Renal cortex interstitium (tissue), 15 donors: Measurements from ENCODE around the gene AQP1. TPM values are rescaled to one million over a fixed set of nuclear protein-coding genes. Genes with fewer than 3 reads are reported as not detected.

Experiments
- DNase-seq, 11 donors: peaks; one replicate each; pipeline ENCODE4 v3.0.0-alpha.2; 2013; ENCODE audit warnings: low read depth in 9 of 11, low spot score in 4 of 11; ENCODE audit errors: extremely low read depth in 1 of 11
- long read RNA-seq, 16 experiments: transcript quantifications; one replicate each; lab custom pipeline, GENCODE V29; 2026
- polyA plus RNA-seq, 3 donors: library from polyadenylated mRNA; unstranded; fragments of 120-200 nt; gene quantifications; one replicate each; pipeline ENCODE4 v1.2.1, GENCODE V29; 2013; ENCODE audit not compliant: insufficient read length in 3 of 3

AQP1 gene
- 100 to 1,000 TPM; 200 to 225 (median 222) TPM for polyA plus RNA-seq
- long read RNA-seq, donor 1, transcript AQP1-201 (4 exons, 2,913 nt) = major isoform, 35 of 35 reads
- long read RNA-seq, donor 1, partial matches to known transcripts = 0 of 35 reads
- long read RNA-seq, donor 1, other reads (novel, unspliced or antisense) = 0 of 35 reads
- long read RNA-seq, donor 2, transcript AQP1-201 (4 exons, 2,913 nt) = major isoform, 33 of 123 reads
- long read RNA-seq, donor 2, partial matches to known transcripts = 90 of 123 reads
- long read RNA-seq, donor 2, other reads (novel, unspliced or antisense) = 0 of 123 reads
- long read RNA-seq, donor 3, transcript AQP1-201 (4 exons, 2,913 nt) = major isoform, 72 of 72 reads
- long read RNA-seq, donor 3, partial matches to known transcripts = 0 of 72 reads
- long read RNA-seq, donor 3, other reads (novel, unspliced or antisense) = 0 of 72 reads
- long read RNA-seq, donor 4, transcript AQP1-201 (4 exons, 2,913 nt) = major isoform, 53 of 53 reads
- long read RNA-seq, donor 4, partial matches to known transcripts = 0 of 53 reads
- long read RNA-seq, donor 4, other reads (novel, unspliced or antisense) = 0 of 53 reads
- long read RNA-seq, donor 5 = 0 reads
- long read RNA-seq, donor 6, transcript AQP1-201 (4 exons, 2,913 nt) = major isoform, 47 of 47 reads
- long read RNA-seq, donor 6, partial matches to known transcripts = 0 of 47 reads
- long read RNA-seq, donor 6, other reads (novel, unspliced or antisense) = 0 of 47 reads
- long read RNA-seq, donor 7, transcript AQP1-201 (4 exons, 2,913 nt) = major isoform, 31 of 99 reads
- long read RNA-seq, donor 7, partial matches to known transcripts = 68 of 99 reads
- long read RNA-seq, donor 7, other reads (novel, unspliced or antisense) = 0 of 99 reads
- long read RNA-seq, donor 8 = 0 reads
- long read RNA-seq, donor 9, transcript AQP1-201 (4 exons, 2,913 nt) = major isoform, 30 of 30 reads
- long read RNA-seq, donor 9, partial matches to known transcripts = 0 of 30 reads
- long read RNA-seq, donor 9, other reads (novel, unspliced or antisense) = 0 of 30 reads
- long read RNA-seq, donor 10, transcript AQP1-201 (4 exons, 2,913 nt) = major isoform, 47 of 67 reads
- long read RNA-seq, donor 10, partial matches to known transcripts = 20 of 67 reads
- long read RNA-seq, donor 10, other reads (novel, unspliced or antisense) = 0 of 67 reads
- long read RNA-seq, donor 11, transcript AQP1-201 (4 exons, 2,913 nt) = major isoform, 45 of 45 reads
- long read RNA-seq, donor 11, partial matches to known transcripts = 0 of 45 reads
- long read RNA-seq, donor 11, other reads (novel, unspliced or antisense) = 0 of 45 reads
- long read RNA-seq, donor 12, transcript AQP1-201 (4 exons, 2,913 nt) = major isoform, 17 of 17 reads
- long read RNA-seq, donor 12, partial matches to known transcripts = 0 of 17 reads
- long read RNA-seq, donor 12, other reads (novel, unspliced or antisense) = 0 of 17 reads
- long read RNA-seq, donor 13 = 0 reads
- long read RNA-seq, donor 14, transcript AQP1-201 (4 exons, 2,913 nt) = major isoform, 16 of 16 reads
- long read RNA-seq, donor 14, partial matches to known transcripts = 0 of 16 reads
- long read RNA-seq, donor 14, other reads (novel, unspliced or antisense) = 0 of 16 reads
- long read RNA-seq, donor 15, transcript AQP1-201 (4 exons, 2,913 nt) = major isoform, 31 of 31 reads
- long read RNA-seq, donor 15, partial matches to known transcripts = 0 of 31 reads
- long read RNA-seq, donor 15, other reads (novel, unspliced or antisense) = 0 of 31 reads
- long read RNA-seq, donor 16, transcript AQP1-201 (4 exons, 2,913 nt) = major isoform, 108 of 138 reads
- long read RNA-seq, donor 16, partial matches to known transcripts = 30 of 138 reads
- long read RNA-seq, donor 16, other reads (novel, unspliced or antisense) = 0 of 138 reads

GRCh38 chr7:30911561-30911969 is at the start of gene AQP1:
AQP1 (plus strand) TSS chr7:30911853; CDS start chr7:30911910, 57 bp downstream.
- DNase-seq = peak in 7 of 11 donors; percentile 51 to 66 (median 61)

- no peak for DNase-seq
Observed at GRCh38 chr7:30862995-30863705, 48.5 kb upstream of the AQP1 start.

- no peak for DNase-seq
Observed at GRCh38 chr7:30863706-30864035, 48.0 kb upstream of the AQP1 start.

GRCh38 chr7:30864101-30864500 is 47.6 kb upstream of the AQP1 start:
- DNase-seq = no peak

GRCh38 chr7:30865076-30865475 is 46.6 kb upstream of the AQP1 start:
- DNase-seq = no peak

- DNase-seq = no peak
Observed at GRCh38 chr7:30865821-30866220, 45.8 kb upstream of the AQP1 start.

- no peak for DNase-seq
Observed at GRCh38 chr7:30866939-30867338, 44.7 kb upstream of the AQP1 start.

GRCh38 chr7:30867483-30867882 is 44.2 kb upstream of the AQP1 start:
- DNase-seq = no peak

GRCh38 chr7:30869794-30870611 is 41.6 kb upstream of the AQP1 start:
- no peak for DNase-seq

GRCh38 chr7:30870821-30871518 is 40.7 kb upstream of the AQP1 start:
- DNase-seq = no peak

- DNase-seq = no peak
Observed at GRCh38 chr7:30871655-30872054, 40.0 kb upstream of the AQP1 start.

- DNase-seq = no peak
Observed at GRCh38 chr7:30873207-30873606, 38.4 kb upstream of the AQP1 start.

GRCh38 chr7:30873656-30874055 is 38.0 kb upstream of the AQP1 start:
- DNase-seq = no peak

GRCh38 chr7:30874656-30875302 is 36.9 kb upstream of the AQP1 start:
- DNase-seq = no peak

GRCh38 chr7:30877015-30877769 is 34.5 kb upstream of the AQP1 start:
- no peak for DNase-seq
